Mononuclear cell (primary cell): ENCODE results near the gene DNMT3L. TPM values are rescaled to one million over a fixed set of nuclear protein-coding genes. Genes with fewer than 3 reads are reported as not detected.

ENCODE experiments used
- H3K27me3 ChIP-seq: 2 replicates; pipeline ENCODE4 v1.6.0; 2011; ENCODE audit warnings: low read length, control low read depth; ENCODE audit not compliant: insufficient read depth
- H3K4me1 ChIP-seq: 2 replicates; pipeline ENCODE4 v1.5.1; 2011; ENCODE audit warnings: mild to moderate bottlenecking, low read length, control low read depth; ENCODE audit not compliant: insufficient read depth
- H3K4me3 ChIP-seq: 2 replicates; pipeline ENCODE4 v1.5.1; 2011; ENCODE audit warnings: mild to moderate bottlenecking, low read length, moderate library complexity
- H3K9me3 ChIP-seq: 2 replicates; pipeline ENCODE4 v1.5.1; 2011; ENCODE audit warnings: low read depth, mild to moderate bottlenecking, control low read depth, low read length
- total RNA-seq: library from RNA; depleted of rRNA; stranded (reverse); fragments of >200 nt; gene quantifications from one replicate; pipeline ENCODE4 v1.2.3, GENCODE V29; 2012

Gene DNMT3L
- total RNA-seq, 1 donor = not detected

DNA sequence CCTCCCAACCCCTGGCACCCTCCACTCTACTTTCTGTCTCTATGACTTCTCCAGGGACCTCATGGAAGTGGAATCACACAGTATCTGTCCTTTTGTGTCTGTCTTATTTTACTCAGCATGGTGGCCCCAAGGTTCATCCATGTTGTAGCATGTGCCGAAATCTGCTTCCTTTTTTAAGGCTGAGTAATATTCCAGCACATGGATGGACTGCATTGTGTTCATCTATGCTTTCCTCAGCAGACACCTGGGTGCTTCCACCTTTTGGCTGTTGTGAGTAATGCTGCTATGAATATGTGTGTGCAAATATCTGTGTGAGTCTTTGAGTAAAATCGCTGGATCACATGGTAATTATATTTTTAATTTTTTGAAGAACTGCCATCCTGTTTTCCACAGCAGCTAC is 36.6 kb upstream of the DNMT3L start:
- Histone ChIP-seq H3K4me1 (peaks cover 59% of the 10 kb centered on the region), H3K9me3 (no peaks in the 10 kb centered on the region), H3K4me3 (no peak overlapping the region), H3K27me3 (no peaks in the 10 kb centered on the region)

DNA sequence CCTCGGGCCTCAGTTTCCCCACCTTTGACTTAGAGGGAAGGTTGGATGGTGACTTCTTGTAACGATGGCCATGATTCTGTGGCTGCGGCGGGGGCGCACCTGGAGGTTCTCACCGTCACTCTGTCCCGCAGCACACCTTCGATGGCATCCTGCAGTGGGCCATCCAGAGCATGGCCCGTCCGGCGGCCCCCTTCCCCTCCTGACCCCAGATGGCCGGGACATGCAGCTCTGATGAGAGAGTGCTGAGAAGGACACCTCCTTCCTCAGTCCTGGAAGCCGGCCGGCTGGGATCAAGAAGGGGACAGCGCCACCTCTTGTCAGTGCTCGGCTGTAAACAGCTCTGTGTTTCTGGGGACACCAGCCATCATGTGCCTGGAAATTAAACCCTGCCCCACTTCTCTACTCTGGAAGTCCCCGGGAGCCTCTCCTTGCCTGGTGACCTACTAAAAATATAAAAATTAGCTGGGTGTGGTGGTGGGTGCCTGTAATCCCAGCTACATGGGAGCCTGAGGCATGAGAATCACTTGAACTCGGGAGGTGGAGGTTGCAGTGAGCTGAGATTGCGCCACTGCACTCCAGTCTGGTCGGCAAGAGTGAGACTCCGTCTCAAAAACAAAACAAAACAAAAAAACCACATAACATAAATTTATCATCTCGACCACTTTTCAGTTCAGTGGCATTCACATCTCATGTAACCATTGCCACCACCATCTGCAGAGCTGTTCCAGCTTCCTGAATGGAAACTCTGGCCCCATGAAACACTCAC is 36.0 kb upstream of the DNMT3L start:
- H3K4me1 ChIP-seq = peaks cover 59% of the 10 kb centered on the region
- no peaks in the 10 kb centered on the region for H3K9me3 ChIP-seq
- no peaks in the 10 kb centered on the region for H3K27me3 ChIP-seq
- H3K4me3 ChIP-seq = no peak overlapping the region

DNA sequence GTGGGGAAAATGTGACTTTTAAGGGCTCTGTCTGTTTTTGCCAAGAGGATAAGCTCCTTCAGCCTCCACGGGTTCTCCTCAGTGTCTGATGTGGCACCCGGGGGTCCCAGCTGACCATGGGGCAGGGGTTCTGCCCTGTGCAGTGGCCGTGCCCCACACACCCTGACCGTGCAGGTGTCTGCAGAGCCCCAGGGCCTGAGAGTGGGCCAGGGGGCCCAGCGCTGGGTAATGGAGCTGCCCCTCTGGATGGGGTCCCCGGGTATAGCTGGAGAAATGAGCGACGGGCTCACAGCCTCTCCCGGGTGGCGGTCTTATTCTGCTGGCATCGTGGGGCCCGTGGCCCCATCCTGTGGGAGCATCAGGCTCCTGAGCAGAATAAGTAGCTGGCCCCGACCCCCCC is 35.2 kb upstream of the DNMT3L start:
- Histone ChIP-seq H3K4me3 (no peak overlapping the region), H3K4me1 (peaks cover 51% of the 10 kb centered on the region), H3K9me3 (no peaks in the 10 kb centered on the region), H3K27me3 (no peaks in the 10 kb centered on the region)

DNA sequence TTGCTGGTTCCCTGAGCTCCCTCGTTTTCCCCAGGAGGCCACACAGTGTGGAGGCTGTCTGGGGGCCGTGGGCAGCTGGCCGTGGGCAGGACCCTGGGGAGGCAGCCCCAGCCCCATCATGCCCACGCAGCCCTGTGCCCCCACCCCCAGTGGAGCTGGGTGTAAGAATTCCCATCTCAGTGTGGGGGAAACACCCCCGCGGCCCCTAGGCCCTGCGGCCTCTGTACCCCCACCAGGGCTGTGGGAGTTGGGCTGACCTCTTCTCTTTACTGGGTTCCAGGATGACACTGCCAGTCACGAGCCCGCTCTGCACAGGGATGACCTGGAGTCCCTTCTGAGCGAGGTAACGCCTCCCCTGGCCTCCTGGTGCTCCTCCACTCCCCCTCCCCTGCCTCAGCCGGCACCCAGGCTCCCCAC is 34.4 kb upstream of the DNMT3L start:
- Histone ChIP-seq H3K27me3 (no peaks in the 10 kb centered on the region), H3K9me3 (no peaks in the 10 kb centered on the region), H3K4me1 (peaks cover 43% of the 10 kb centered on the region), H3K4me3 (no peak overlapping the region)

DNA sequence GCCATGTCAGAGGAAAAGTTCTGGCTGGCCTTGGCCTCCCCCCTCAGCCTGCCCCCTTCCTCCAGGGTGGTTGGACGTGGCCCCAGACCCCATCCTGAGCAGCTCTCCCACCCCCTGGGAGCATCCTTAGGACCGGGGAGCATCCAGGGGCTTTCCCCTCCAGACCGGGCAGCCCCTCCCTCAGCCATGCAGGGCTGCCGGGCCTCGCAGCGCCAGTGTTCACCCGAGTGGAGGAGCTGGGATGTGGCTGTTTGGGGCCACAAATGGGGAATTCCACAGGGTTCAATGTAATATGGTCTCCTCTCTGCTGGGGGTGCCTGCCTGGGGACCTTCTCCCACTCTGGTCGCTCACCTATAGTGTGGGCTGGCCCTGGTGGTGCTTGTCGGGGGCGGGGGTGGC is 33.9 kb upstream of the DNMT3L start:
- Histone ChIP-seq H3K9me3 (no peaks in the 10 kb centered on the region), H3K4me1 (peaks cover 38% of the 10 kb centered on the region), H3K4me3 (no peak overlapping the region), H3K27me3 (no peaks in the 10 kb centered on the region)

DNA sequence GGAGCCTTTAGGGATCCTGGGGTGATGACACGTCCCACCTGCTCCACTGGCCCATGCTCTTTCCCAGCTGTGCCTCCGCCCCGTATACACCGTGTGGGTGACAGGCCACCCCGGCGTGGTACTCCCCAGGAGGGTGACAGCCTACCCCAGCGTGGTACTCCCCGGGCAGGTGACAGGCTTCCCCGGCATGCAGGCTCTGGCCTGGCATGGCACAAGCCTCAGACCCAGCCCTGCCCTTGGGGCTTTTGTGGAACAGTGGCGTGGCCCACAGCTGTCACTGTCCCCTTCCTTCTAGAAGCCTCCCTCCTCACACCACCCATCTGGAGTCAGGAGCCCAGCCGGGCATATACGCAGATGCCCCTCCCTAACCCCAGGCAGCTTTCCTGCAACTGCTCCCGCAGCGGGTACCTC is 33.5 kb upstream of the DNMT3L start:
- Histone ChIP-seq H3K4me1 (peaks cover 37% of the 10 kb centered on the region), H3K4me3 (no peak overlapping the region), H3K9me3 (no peaks in the 10 kb centered on the region), H3K27me3 (no peaks in the 10 kb centered on the region)

DNA sequence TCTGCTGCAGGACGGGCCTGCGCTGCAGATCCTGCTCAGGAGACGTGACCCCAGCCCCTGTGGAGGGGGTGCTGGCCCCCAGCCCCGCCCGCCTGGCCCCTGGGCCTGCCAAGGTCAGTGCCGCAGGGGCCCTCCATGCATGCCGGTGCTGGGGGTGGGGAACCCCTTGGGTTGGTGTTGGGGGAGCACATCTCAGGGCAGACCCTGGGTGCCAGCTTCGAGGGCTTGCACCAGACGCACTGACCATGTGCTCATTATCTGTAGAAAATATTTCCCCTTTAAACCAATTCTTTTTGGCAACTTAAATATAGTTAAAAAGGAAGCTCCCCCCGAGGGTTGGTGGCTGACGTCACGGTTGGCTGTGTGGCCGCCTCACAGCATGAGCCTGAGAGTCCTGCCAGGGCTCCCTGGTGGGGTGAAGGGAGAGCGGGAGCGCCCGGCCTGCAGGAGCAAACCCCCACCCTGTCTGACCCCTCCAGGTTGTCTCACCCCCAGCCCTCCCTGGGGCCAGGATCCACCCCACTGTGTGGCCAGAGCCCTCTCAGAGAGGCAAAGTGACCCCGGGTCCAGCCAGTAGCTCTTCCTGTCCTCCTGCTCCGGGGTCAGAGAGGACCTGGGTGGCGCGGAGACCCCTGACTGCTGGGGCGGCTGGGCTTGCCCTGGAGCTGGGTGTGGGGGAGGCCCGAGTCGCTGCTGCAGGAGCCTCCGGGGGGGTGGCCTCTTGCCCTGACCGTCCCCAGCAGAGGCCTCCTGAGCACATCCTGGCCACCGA is 32.9 kb upstream of the DNMT3L start:
- H3K9me3 ChIP-seq = no peaks in the 10 kb centered on the region
- no peak overlapping the region for H3K4me3 ChIP-seq
- H3K27me3 ChIP-seq = no peaks in the 10 kb centered on the region
- H3K4me1 ChIP-seq = peaks cover 36% of the 10 kb centered on the region

DNA sequence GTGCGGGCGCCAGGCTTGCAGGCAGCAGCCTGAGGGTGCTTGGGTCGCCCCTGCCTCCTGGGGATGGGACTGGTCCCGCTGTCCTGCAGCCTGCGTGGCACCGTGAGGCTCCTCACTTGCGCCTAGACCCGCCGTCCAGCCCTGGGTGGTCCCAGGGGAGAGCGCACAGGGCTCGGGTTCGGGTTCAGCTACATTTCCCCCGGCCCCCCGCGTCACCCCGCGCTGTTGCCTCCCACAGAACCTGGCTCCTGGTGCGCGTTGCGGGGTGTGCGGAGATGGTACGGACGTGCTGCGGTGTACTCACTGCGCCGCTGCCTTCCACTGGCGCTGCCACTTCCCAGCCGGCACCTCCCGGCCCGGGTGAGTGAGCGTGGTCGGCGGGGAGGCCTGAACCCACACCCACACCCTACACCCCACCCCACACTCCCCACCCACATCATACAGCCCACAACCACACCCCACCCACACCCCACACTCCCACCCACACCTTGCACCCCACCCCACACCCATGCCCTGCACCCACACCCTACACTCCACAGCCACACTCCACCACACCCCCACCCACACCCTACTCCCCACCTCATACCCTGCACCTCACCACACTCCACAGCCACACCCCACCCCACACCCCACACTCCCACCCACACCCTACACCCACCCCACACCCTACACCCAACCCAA is 32.0 kb upstream of the DNMT3L start:
- Histone ChIP-seq H3K4me1 (peaks cover 29% of the 10 kb centered on the region), H3K9me3 (no peaks in the 10 kb centered on the region), H3K4me3 (no peak overlapping the region), H3K27me3 (no peaks in the 10 kb centered on the region)

DNA sequence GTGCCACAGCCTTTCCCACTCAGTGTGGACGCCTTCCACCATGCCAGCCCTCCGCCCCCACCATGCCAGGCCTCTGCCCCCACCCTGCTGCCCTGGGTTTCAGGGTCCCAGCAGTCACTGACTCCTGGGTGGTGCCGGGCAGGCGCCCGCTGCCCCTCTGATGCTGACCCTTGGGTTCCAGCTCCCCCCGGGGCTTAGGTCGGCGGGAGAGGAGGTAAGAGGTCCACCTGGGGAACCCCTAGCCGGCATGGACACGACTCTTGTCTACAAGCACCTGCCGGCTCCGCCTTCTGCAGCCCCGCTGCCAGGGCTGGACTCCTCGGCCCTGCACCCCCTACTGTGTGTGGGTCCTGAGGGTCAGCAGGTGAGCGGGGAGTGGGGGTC is 31.1 kb upstream of the DNMT3L start:
- Histone ChIP-seq H3K4me3 (no peak overlapping the region), H3K27me3 (no peaks in the 10 kb centered on the region), H3K9me3 (no peaks in the 10 kb centered on the region), H3K4me1 (peaks cover 20% of the 10 kb centered on the region)

DNA sequence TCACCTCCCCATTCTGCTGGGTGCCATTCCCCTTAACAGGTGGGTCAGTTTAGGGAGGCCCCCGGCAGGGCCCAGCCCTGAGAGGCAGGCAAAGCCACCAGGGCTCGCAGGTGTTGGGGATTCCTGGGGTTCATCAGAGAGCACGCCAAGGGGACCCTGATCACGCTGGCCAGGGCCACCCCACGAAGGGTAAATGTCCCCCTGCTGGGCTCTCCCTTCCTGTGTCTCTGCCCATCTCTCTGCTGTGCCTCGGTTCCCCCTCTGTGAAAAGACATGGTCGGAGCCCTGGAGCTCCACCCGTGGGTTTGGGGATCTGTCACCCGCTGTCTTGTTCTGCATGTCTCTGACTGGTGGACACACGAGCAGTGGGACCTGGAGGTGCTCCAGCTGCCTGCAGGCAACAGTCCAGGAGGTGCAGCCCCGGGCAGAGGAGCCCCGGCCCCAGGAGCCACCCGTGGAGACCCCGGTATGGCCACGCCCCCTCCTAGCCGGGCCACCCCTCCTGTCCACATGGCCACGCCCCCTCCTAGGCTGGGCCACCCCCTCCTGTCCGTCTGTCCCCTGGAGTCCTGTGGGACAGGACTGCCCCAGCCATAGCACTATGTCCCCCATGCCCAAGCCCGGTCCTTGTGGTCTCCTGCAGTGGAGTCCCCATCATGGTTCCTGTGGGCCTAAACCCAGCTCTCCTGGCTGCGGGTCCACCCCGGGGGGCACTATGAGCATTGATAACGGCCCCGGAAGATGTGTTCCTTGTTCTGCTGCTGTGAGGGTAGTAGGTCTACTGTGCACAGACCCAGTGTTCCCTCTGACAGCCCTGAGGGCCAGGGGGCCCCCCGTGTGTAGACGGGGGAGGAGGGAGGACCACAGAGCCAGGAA is 30.5 kb upstream of the DNMT3L start:
- H3K4me1 ChIP-seq = peaks cover 13% of the 10 kb centered on the region
- H3K4me3 ChIP-seq = no peak overlapping the region
- no peaks in the 10 kb centered on the region for H3K27me3 ChIP-seq
- H3K9me3 ChIP-seq = no peaks in the 10 kb centered on the region

DNA sequence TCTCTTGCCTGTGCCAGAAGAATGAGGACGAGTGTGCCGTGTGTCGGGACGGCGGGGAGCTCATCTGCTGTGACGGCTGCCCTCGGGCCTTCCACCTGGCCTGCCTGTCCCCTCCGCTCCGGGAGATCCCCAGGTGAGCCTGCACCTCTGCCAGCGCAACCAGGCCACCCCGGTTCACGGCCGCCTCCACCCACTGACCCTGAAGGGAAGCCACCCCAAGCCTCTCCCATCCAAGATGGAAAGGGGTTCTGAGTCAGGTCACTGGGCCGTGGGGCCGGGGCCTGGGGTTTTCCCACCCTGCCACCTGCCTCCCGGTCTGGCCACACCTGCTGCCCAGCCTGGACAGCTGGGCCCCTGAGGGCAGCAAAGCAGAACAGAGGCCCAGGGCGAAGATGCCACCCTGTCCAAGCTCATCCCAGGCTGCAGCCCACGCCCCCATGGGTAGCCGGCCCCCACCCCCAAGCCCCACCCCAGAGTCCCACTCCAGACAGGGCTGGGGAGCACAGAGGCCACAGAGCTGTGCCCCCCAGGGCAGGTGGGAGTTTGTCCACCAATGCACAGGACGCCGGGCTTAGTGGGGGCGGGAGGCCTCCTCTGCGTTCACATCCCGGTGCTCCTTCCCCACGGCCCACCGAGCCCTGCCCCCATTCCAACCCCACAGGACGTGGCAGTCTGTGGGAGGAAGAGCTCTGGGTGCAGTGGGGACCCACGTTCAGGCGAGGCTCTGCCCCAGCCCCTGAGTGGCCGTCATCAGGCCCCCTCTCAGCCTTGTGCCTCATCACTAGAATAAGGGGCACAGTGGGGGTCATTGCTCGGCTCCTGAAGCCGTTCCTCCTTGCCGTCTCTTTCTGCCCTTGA is 29.6 kb upstream of the DNMT3L start:
- no peaks in the 10 kb centered on the region for H3K9me3 ChIP-seq
- H3K4me1 ChIP-seq = peaks cover 13% of the 10 kb centered on the region
- no peak overlapping the region for H3K4me3 ChIP-seq
- H3K27me3 ChIP-seq = no peaks in the 10 kb centered on the region

DNA sequence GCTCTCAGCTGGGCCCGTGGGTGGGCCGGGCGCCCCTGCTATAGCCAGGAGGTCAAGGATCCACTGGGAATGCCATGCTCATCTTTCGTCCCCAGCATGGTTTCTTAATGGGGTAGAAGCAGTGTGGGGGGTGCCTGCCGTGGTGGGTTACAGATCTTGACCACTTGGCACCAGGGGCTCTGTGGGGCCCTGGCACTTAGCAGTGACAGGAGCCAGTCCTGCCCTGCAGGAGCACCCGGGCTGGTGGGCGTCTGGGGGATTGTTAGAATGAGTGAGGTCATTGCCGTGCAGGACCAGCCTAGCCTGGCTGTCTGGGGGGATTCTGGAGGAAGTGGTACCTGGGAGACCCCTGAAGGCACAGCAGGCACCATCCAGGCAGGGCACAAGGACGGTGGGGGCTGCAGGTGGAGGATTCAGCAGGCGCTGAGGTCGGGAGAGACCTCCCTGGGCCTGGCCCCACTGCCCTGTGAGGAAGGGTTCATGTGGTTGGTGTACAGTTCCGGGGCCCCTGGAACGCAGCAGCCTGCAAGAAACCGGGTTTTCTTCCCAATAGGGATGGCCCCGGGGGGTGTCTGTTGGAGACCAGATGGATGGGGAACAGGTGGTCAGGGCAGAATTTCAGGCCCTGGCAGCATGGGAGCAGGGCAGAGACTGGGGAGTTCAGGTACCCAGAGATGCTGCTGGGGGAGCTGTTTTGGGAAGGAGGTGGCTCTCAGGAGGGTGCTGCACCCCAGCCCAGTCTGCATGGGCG is 28.8 kb upstream of the DNMT3L start:
- Histone ChIP-seq H3K4me3 (no peak overlapping the region), H3K27me3 (no peaks in the 10 kb centered on the region), H3K9me3 (no peaks in the 10 kb centered on the region), H3K4me1 (peaks cover 13% of the 10 kb centered on the region)

DNA sequence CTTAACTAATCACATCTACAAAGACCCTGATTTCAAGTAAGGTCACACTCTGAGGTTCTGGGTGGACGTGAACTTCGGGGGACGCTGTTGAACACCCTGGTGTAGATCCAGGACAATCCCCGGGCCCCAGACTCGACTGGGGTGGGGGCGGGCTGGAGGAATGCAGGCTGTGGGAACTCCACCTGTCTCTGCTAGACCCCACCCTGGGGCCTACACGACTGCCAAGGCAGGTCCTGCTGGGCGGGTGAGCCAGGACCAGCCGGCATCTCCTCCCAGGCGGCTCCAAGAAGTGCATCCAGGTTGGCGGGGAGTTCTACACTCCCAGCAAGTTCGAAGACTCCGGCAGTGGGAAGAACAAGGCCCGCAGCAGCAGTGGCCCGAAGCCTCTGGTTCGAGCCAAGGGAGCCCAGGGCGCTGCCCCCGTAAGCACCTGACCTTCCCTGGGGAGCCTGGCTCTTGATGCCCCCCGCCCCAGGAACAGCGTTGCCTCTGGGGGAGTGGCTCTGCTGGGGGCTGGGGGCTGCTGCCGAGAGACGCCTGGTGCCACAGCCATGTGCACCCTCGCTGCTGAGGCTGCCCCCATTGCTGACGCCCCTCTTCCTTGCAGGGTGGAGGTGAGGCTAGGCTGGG is 27.8 kb upstream of the DNMT3L start:
- H3K9me3 ChIP-seq = no peaks in the 10 kb centered on the region
- no peak overlapping the region for H3K4me3 ChIP-seq
- H3K4me1 ChIP-seq = peaks cover 3% of the 10 kb centered on the region
- H3K27me3 ChIP-seq = no peaks in the 10 kb centered on the region
